Keratinocyte (primary cell): Measurements from ENCODE around the gene CDKAL1. TPM values are rescaled to one million over a fixed set of nuclear protein-coding genes. Genes with fewer than 3 reads are reported as not detected.

Source experiments
- DNase-seq: peaks from one replicate; pipeline ENCODE4 v3.0.0-alpha.2; 2011; ENCODE audit warnings: low read depth, missing footprints, low spot score
- FAIRE-seq: peaks from 2 replicates; lab custom pipeline; 2011; peaks lifted over from hg19 to GRCh38; lab: Jason Lieb, UNC
- H2AFZ ChIP-seq: 2 replicates; pipeline ENCODE4 v1.6.0; 2012; ENCODE audit warnings: low read length, control low read depth, inconsistent platforms; ENCODE audit not compliant: control insufficient read depth
- H3K27ac ChIP-seq: 2 replicates; pipeline ENCODE4 v1.5.1; 2011; ENCODE audit warnings: low read length; ENCODE audit not compliant: control insufficient read depth, insufficient read depth
- H3K27me3 ChIP-seq: 3 replicates; pipeline ENCODE4 v1.6.0; 2011; ENCODE audit warnings: low read length; ENCODE audit not compliant: control insufficient read depth, insufficient read depth; ENCODE audit errors: extremely low read depth
- H3K36me3 ChIP-seq, 2 experiments: 2 replicates in 1 of 2; 3 replicates in 1 of 2; pipeline ENCODE4 v1.5.1; 2011; ENCODE audit warnings: low read length in 2 of 2, mild to moderate bottlenecking in 1 of 2; ENCODE audit not compliant: control insufficient read depth in 2 of 2, insufficient read depth in 2 of 2; ENCODE audit errors: extremely low read depth in 1 of 2
- H3K4me1 ChIP-seq: 3 replicates; pipeline ENCODE4 v1.5.1; 2011; ENCODE audit warnings: low read length; ENCODE audit not compliant: control insufficient read depth, insufficient read depth; ENCODE audit errors: extremely low read depth
- H3K4me2 ChIP-seq: 3 replicates; pipeline ENCODE4 v1.6.0; 2011; ENCODE audit warnings: low read depth, low read length; ENCODE audit not compliant: control insufficient read depth, insufficient read depth; ENCODE audit errors: extremely low read depth
- H3K4me3 ChIP-seq, 3 experiments: fragments of 200-600 bp in 1 of 3; sonication (generic) in 1 of 3; 2 replicates in 2 of 3; 3 replicates in 1 of 3; pipeline ENCODE4 v1.5.1; 2011 to 2016; ENCODE audit warnings: low read length in 3 of 3, mild to moderate bottlenecking in 3 of 3, control low read depth in 2 of 3, inconsistent platforms in 1 of 3, low read depth in 1 of 3, mixed read lengths in 1 of 3, mixed run types in 1 of 3, moderate library complexity in 1 of 3; ENCODE audit not compliant: control insufficient read depth in 2 of 3, insufficient read depth in 2 of 3; ENCODE audit errors: extremely low read depth in 1 of 3
- H3K79me2 ChIP-seq: 2 replicates; pipeline ENCODE4 v1.6.0; 2012; ENCODE audit warnings: low read length; ENCODE audit not compliant: control insufficient read depth, insufficient read depth
- H3K9ac ChIP-seq: 3 replicates; pipeline ENCODE4 v1.6.0; 2011; ENCODE audit warnings: low read length; ENCODE audit not compliant: control insufficient read depth, insufficient read depth; ENCODE audit errors: extremely low read depth
- H3K9me1 ChIP-seq: 3 replicates; pipeline ENCODE4 v1.6.0; 2011; ENCODE audit warnings: low read length; ENCODE audit not compliant: control insufficient read depth, insufficient read depth; ENCODE audit errors: extremely low read depth
- H3K9me3 ChIP-seq: 2 replicates; pipeline ENCODE4 v1.5.1; 2012; ENCODE audit warnings: low read depth, low read length; ENCODE audit not compliant: control insufficient read depth
- H4K20me1 ChIP-seq: 3 replicates; pipeline ENCODE4 v1.6.0; 2011; ENCODE audit warnings: low read length; ENCODE audit not compliant: control insufficient read depth, insufficient read depth; ENCODE audit errors: extremely low read depth
- CTCF ChIP-seq, 3 experiments: IDR thresholded peaks in 1 of 3; conservative IDR thresholded peaks in 1 of 3; optimal IDR thresholded peaks in 1 of 3; 2 replicates in 2 of 3; 3 replicates in 1 of 3; pipeline versions ENCODE3 to v1.5.1; 2011; ENCODE audit warnings: low read length in 3 of 3, mild to moderate bottlenecking in 3 of 3, moderate library complexity in 2 of 3, control low read depth in 1 of 3, inconsistent platforms in 1 of 3; ENCODE audit not compliant: insufficient read depth in 2 of 3; ENCODE audit errors: extremely low read depth in 1 of 3
- EZH2 ChIP-seq: IDR thresholded peaks from one replicate; pipeline ENCODE4 v1.6.1; 2012; ENCODE audit warnings: inconsistent platforms, mild to moderate bottlenecking, low read length, moderate library complexity
- dilution Hi-C: fragments of 300-500 bp; cut with MboI; formaldehyde crosslinking; loops from one replicate; pipeline ENCODE4 v1.7.0; 2020; ENCODE audit warnings: low sequenced_read_pairs; ENCODE audit not compliant: extremely low pct_ligation_motif_present
- polyA plus RNA-seq, 5 experiments: library from polyadenylated mRNA; depleted of rRNA in 3 of 5; stranded (reverse) in 3 of 5; stranded (forward) in 1 of 5; unstranded in 1 of 5; fragments of >200 nt; gene quantifications; 1 replicate in 1 of 5; 2 replicates in 3 of 5; 3 replicates in 1 of 5; pipeline versions ENCODE4 v1.2.1 to v1.2.3, GENCODE V29; 2011 to 2012; ENCODE audit warnings: missing spikeins in 2 of 5, low read depth in 1 of 5, low replicate concordance in 1 of 5

CDKAL1 gene
- polyA plus RNA-seq, 1 donor (not counting 4 experiments of a cell fraction or from before 2014, with no cell fraction given): 5.6 TPM

DNA sequence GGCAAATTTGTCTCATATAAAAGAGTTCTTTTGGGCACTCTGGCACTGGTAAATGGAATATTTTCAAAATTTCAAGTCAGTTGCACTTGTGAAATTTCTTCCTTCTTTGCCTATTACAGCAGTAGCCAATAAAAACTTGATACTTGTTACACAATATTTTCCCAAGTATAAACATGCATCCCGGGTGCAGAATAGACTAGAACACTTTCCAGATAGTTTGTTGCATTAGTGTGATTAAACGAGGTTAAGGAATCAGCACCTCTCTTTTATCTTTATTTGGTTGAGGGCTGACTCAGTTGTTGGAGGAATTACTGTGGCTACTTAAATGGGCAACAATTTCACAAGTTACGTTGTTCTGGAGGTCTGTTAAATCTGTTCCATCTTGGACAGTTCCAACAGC is 467.5 kb downstream of the CDKAL1 start:
- no peak overlapping the region for H3K27ac ChIP-seq
- no peaks in the 10 kb centered on the region for H3K9me1 ChIP-seq
- peaks cover 27% of the 10 kb centered on the region for H3K4me1 ChIP-seq
- no peaks in the 10 kb centered on the region for H4K20me1 ChIP-seq
- TF ChIP-seq EZH2 (no peak), CTCF (optimal IDR thresholded peaks at IDR 0.05 in 1 of 3, IDR thresholded peaks at IDR 0.05 in 1 of 3, conservative IDR thresholded peaks at IDR 0.05 in 1 of 3; ENCODE audit: extremely low read depth in 1 of 3, insufficient read depth in 2 of 3, low read length in 3 of 3) (no peak)
- no peak overlapping the region for H3K4me2 ChIP-seq
- no peak overlapping the region for H2AFZ ChIP-seq
- DNase-seq: no peak
- H3K9ac ChIP-seq: no peak overlapping the region
- dilution Hi-C loops: no loop called here
- H3K79me2 ChIP-seq: no peaks in the 10 kb centered on the region
- no peaks in the 10 kb centered on the region for H3K27me3 ChIP-seq
- no peaks in the 10 kb centered on the region for H3K36me3 ChIP-seq
- no peak for FAIRE-seq
- H3K4me3 ChIP-seq: no peak overlapping the region
- no peaks in the 10 kb centered on the region for H3K9me3 ChIP-seq

- H3K4me1 ChIP-seq: peaks cover 27% of the 10 kb centered on the region
- no peaks in the 10 kb centered on the region for H3K9me1 ChIP-seq
- peak overlapping the region in 1 of 3 experiments; percentile 4 for H3K4me3 ChIP-seq
- H3K4me2 ChIP-seq: peak overlapping the region; percentile 40
- H3K9me3 ChIP-seq: no peaks in the 10 kb centered on the region
- FAIRE-seq: peak; percentile 74
- H3K27ac ChIP-seq: peak overlapping the region; percentile 1
- H2AFZ ChIP-seq: peak overlapping the region; percentile 2
- dilution Hi-C loops: no loop called here
- H3K79me2 ChIP-seq: no peaks in the 10 kb centered on the region
- DNase-seq: no peak
- H3K27me3 ChIP-seq: no peaks in the 10 kb centered on the region
- no peak for TF ChIP-seq EZH2
- TF ChIP-seq CTCF (optimal IDR thresholded peaks at IDR 0.05 in 1 of 3, IDR thresholded peaks at IDR 0.05 in 1 of 3, conservative IDR thresholded peaks at IDR 0.05 in 1 of 3; ENCODE audit: extremely low read depth in 1 of 3, insufficient read depth in 2 of 3, low read length in 3 of 3): no peak
- H3K36me3 ChIP-seq: no peaks in the 10 kb centered on the region
- H4K20me1 ChIP-seq: no peaks in the 10 kb centered on the region
- no peak overlapping the region for H3K9ac ChIP-seq
Observed at GRCh38 chr6:21003780-21004541, 469.7 kb downstream of the CDKAL1 start.
